K562 (cell line): Measurements from ENCODE around the gene SLX4IP. TPM values are rescaled to one million over a fixed set of nuclear protein-coding genes. Genes with fewer than 3 reads are reported as not detected.

Experiments used
- CBFB ChIP-seq: sonication (generic); formaldehyde crosslinking; IDR thresholded peaks from 2 replicates; pipeline ENCODE4 v1.4.0; 2020; ENCODE audit warnings: mild to moderate bottlenecking, missing genetic modification reagents
- CREM ChIP-seq: IDR thresholded peaks from 2 replicates; pipeline ENCODE4 v1.6.1; 2014; ENCODE audit warnings: antibody characterized with exemption, low read depth
- E2F4 ChIP-seq: sonication (generic); formaldehyde crosslinking; IDR thresholded peaks from 2 replicates; pipeline ENCODE4 v1.8.0; 2022; ENCODE audit warnings: mild to moderate bottlenecking, low read depth, missing genetic modification reagents
- ESRRA ChIP-seq: fragments of 450-650 bp; IDR thresholded peaks from 2 replicates; pipeline ENCODE4 v1.6.1; 2014; ENCODE audit warnings: low read depth, mild to moderate bottlenecking, moderate library complexity, borderline replicate concordance
- HDAC3 ChIP-seq: fragments of 450-650 bp; IDR thresholded peaks from 2 replicates; pipeline ENCODE4 v1.6.1; 2018; ENCODE audit warnings: borderline replicate concordance, mild to moderate bottlenecking, moderate library complexity; ENCODE audit not compliant: partially characterized antibody
- LCOR ChIP-seq: sonication (generic); formaldehyde crosslinking; IDR thresholded peaks from 2 replicates; pipeline ENCODE4 v1.8.0; 2022; ENCODE audit warnings: mild to moderate bottlenecking, missing genetic modification reagents
- MTA2 ChIP-seq: fragments of 450-650 bp; IDR thresholded peaks from 2 replicates; pipeline ENCODE4 v1.6.1; 2016; ENCODE audit warnings: low read depth
- NKRF ChIP-seq: fragments of 450-650 bp; IDR thresholded peaks from 2 replicates; pipeline ENCODE4 v1.6.1; 2016; ENCODE audit warnings: borderline replicate concordance
- NR2C1 ChIP-seq, 2 experiments: fragments of 450-650 bp; IDR thresholded peaks; 2 replicates each; pipeline ENCODE4 v1.6.1; 2017; ENCODE audit warnings: mild to moderate bottlenecking in 2 of 2, antibody characterized with exemption in 1 of 2, inconsistent platforms in 1 of 2, missing compliant biosample characterization in 1 of 2, missing genetic modification characterization in 1 of 2
- NR2C2 ChIP-seq, 2 experiments: fragments of 200-800 bp in 1 of 2; sonication (Bioruptor generic) in 1 of 2; sonication (generic) in 1 of 2; formaldehyde crosslinking in 1 of 2; IDR thresholded peaks; 2 replicates each; pipeline versions ENCODE4 v1.6.1 to v1.8.0; 2016 to 2022; ENCODE audit warnings: mild to moderate bottlenecking in 1 of 2, missing compliant biosample characterization in 1 of 2, missing genetic modification characterization in 1 of 2, missing genetic modification reagents in 1 of 2
- PHF8 ChIP-seq: fragments of 200-600 bp; sonication (generic); IDR thresholded peaks from 2 replicates; pipeline ENCODE4 v1.6.1; 2012; ENCODE audit warnings: mixed run types, mild to moderate bottlenecking, inconsistent platforms, low read length, moderate library complexity, borderline replicate concordance
- PHTF2 ChIP-seq: fragments of 250-450 bp; sonication (Bioruptor Pico); IDR thresholded peaks from 2 replicates; pipeline ENCODE4 v1.5.0; 2021; ENCODE audit warnings: mild to moderate bottlenecking
- RB1 ChIP-seq: fragments of 450-650 bp; IDR thresholded peaks from 2 replicates; pipeline ENCODE4 v1.6.1; 2017; ENCODE audit warnings: low read depth, mild to moderate bottlenecking
- ZBTB11 ChIP-seq, 3 experiments: fragments of 200-800 bp in 1 of 3; fragments of 250-450 bp in 1 of 3; fragments of 450-650 bp in 1 of 3; sonication (Bioruptor Pico) in 1 of 3; sonication (Bioruptor generic) in 1 of 3; formaldehyde crosslinking in 1 of 3; IDR thresholded peaks; 2 replicates each; pipeline versions ENCODE4 v1.6.1 to v1.8.0; 2016 to 2022; ENCODE audit warnings: mild to moderate bottlenecking in 2 of 3, missing genetic modification characterization in 2 of 3, missing compliant biosample characterization in 1 of 3, moderate library complexity in 1 of 3
- polyA plus RNA-seq, 8 experiments: library from polyadenylated mRNA; depleted of rRNA in 4 of 8; stranded (reverse) in 5 of 8; unstranded in 3 of 8; fragments of >200 nt; fragmentation: Nextera tagmentation in 2 of 8; fragmentation: Illumina TruSeq in 1 of 8; extraction: Ambion mirVana in 2 of 8; extraction: Trizol in 1 of 8; gene quantifications; 2 replicates each; pipeline versions ENCODE4 v1.2.1 to v1.2.3, GENCODE V29; 2011 to 2014; ENCODE audit warnings: inconsistent platforms in 1 of 8, missing spikeins in 1 of 8
- total RNA-seq, 7 experiments: library from RNA; depleted of rRNA in 6 of 7; stranded (reverse); fragments of >200 nt in 6 of 7; fragmentation: Illumina TruSeq in 2 of 7; extraction: Trizol in 2 of 7; gene quantifications; 2 replicates each; pipeline versions ENCODE4 v1.2.1 to v1.2.3, GENCODE V29; 2011 to 2021; ENCODE audit warnings: low replicate concordance in 1 of 7

Gene SLX4IP
- total and polyA plus RNA-seq, 9 of the 15 experiments (the other 6 are each of a cell fraction or from before 2014, with no cell fraction given) = 1.5 to 5.9 (median 3.5) TPM

- TF ChIP-seq ZBTB11 (CRISPR knock-in tag; IDR thresholded peaks at IDR 0.05) (no peak; a peak in 1 of 6 replicates), E2F4 (CRISPR knock-in tag) (peak; percentile 46; the same call in 1 of the 2 replicates), NKRF (0 out of 2 replicates have a peak, but pooled peaks have one; percentile 48), NR2C1 (IDR thresholded peaks at IDR 0.05) (peak; percentile 65; the same call in 1 of the 2 replicates), NR2C1 (tag; IDR thresholded peaks at IDR 0.05) (peak; percentile 82), PHF8 (peak; percentile 75; the same call in 1 of the 2 replicates), CBFB (CRISPR knock-in tag) (0 out of 2 replicates have a peak, but pooled peaks have one; percentile 47), PHTF2 (no peak), LCOR (peak; percentile 22), ESRRA (peak; percentile 90), NR2C2 (CRISPR knock-in tag; IDR thresholded peaks at IDR 0.05) (peak; percentile 33; the same call in 1 of the 2 replicates), NR2C2 (tag; IDR thresholded peaks at IDR 0.05) (peak; percentile 86), MTA2 (no peak), RB1 (peak; percentile 19; the same call in 1 of the 2 replicates), HDAC3 (peak; percentile 34), CREM (peak; percentile 68)
Observed at GRCh38 chr20:10433623-10434466, 1.3 kb upstream of the SLX4IP start, which contains the start of gene MKKS (continued).
